GM12891 (cell line): ENCODE data around the gene DTWD2.

Experiments
- PAX5 ChIP-seq: IDR thresholded peaks from 2 replicates; pipeline ENCODE4 v1.6.1; 2011; ENCODE audit warnings: low read length, moderate library complexity, mild to moderate bottlenecking; ENCODE audit not compliant: insufficient read depth, severe bottlenecking
- POLR2A ChIP-seq: IDR thresholded peaks from 2 replicates; pipeline ENCODE4 v1.6.1; 2011; ENCODE audit warnings: low read depth, low read length, control low read depth
- POLR2AphosphoS5 ChIP-seq: IDR thresholded peaks from 2 replicates; pipeline ENCODE4 v1.6.1; 2011; ENCODE audit warnings: low read depth, low read length, control low read depth
- SPI1 ChIP-seq: IDR thresholded peaks from 2 replicates; pipeline ENCODE4 v1.6.1; 2011; ENCODE audit warnings: low read depth, low read length, control low read depth
- TAF1 ChIP-seq: IDR thresholded peaks from 2 replicates; pipeline ENCODE4 v1.6.1; 2011; ENCODE audit warnings: low read depth, low read length, control low read depth

DNA sequence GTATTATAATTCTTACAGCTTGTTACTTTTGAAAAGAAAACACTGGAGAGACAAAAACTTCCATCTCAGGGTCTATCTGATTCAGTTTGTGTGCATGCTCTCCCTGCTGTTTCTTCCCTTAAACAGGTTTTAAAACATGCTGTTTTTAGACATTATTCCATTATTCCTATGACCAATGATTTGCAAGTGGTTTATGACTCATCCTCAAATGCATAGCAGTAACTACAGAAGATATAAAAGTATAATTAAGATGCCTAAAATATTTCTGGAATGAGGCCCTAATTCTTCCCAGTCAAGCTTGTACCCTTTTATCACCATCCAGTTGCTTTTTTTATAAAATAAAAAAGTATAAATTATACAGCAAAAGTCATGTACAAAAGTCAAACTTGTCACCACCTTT is 3.7 kb downstream of the DTWD2 start:
- TF ChIP-seq POLR2A: no peak
- TF ChIP-seq TAF1: no peak
- TF ChIP-seq SPI1: no peak
- no peak for TF ChIP-seq POLR2AphosphoS5
- no peak for TF ChIP-seq PAX5
